ACHN (cell line): ENCODE measurements around the gene GNAL.
"Not testable (repeated sequence)": the region's sequence is repeated elsewhere in the genome, so short reads cannot be mapped to it uniquely, and the experiment has no call there.

ENCODE experiments used
- DNase-seq: peaks from one replicate; pipeline ENCODE4 v3.0.0-alpha.2; 2015
- in situ Hi-C: cut with HindIII; loops from 2 replicates; pipeline ENCODE4 v1.10.0; 2017; ENCODE audit warnings: low sequenced_read_pairs, low pct_ligation_motif_present, low pct_unique_long_range_greater_than_20kb

Gene GNAL

DNA sequence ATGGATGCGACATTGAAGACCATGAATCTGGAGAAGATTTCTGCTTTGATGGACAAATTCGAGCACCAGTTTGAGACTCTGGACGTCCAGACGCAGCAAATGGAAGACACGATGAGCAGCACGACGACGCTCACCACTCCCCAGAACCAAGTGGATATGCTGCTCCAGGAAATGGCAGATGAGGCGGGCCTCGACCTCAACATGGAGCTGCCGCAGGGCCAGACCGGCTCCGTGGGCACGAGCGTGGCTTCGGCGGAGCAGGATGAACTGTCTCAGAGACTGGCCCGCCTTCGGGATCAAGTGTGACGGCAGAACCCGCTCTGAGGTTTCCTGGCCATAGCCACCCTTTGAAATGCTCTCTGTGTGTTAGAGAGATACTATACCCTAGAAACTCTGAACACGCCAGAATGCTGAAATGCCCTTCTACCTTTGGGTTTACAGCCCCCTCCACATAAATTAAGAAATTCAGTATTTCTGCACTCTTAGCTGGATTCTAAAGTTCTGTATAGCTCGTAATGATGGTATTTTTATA is 162.8 kb downstream of the GNAL start:
- peak; percentile 43 for DNase-seq
- in situ Hi-C loops: no loop called here

DNA sequence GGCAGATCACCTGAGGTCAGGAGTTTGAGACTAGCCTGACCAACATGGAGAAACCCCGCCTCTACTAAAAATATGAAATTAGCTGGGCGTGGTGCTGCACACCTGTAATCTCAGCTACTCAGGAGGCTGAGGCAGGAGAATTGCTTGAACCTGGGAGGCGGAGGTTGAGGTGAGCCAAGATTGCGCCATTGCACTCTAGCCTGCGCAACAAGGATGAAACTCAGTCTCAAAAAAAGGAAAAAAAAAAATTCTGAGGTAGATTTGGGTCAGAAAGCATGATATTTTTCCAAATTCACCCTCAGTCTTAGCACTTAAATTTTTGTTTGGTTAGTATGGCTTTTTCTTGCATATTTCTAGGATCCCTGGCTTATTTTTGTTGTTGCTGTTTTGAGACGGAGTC is 165.5 kb downstream of the GNAL start:
- in situ Hi-C loops, DNase-seq: not testable (repeated sequence)

DNA sequence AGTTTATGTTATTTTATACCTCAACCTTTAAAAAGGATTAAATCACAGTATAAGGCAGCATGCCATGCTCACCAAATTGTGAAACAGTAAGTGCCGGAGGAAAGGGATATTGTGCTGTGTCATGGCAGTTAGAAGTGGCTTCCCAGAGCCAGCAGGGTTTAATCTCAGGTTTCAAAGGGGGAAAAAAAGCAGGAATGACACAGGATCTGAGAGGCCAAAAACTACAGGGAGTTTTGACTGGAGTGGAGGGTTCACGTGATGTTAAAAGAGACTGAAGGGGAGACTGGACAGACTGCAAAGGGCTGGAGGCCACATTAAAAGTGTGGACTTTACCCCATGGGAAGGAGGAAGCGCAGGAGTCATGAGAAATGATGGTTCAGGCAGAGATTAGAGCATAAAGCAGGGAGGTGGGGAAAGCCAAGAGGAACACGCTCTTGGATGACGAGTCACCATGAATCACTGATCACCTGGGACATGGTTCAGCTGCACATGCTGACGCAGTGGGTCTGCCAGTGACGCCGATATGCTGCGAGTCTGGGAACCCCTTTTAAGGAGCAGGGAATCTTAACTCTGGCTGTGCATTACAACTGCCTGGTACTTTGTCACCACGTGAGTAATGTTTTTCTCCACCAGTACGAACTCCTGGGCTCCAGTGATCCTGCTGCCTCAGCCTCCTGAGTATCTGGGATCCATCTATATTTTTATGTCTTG is 168.3 kb downstream of the GNAL start:
- peak; percentile 74 for DNase-seq
- in situ Hi-C loops: no loop called here

DNA sequence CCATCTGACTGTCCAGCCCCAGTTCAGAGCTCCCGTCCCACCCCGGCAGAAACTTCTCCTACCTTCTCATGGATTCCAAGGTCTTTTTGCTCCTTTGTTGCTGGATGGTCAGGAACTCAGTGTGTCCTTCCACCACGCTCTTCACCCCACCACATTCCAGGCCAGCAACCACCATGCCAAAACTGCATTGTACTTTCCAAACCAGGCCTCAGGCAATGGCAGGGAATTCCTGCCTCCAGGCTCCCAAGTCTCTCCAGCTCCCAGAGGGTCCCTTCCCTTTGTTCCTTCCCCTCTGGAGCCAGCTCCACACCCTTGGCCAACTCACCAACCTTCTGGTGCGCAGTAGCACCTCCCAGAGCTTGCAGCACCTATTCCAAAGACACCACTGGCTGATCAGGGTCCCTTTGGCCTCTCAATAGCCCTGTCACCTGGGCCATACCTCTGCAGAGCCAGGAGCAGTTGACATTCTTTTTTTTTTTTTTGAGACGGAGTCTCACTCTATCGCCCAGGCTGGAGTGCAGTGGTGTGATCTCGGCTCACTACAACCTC is 170.3 kb downstream of the GNAL start:
- no peak for DNase-seq
- in situ Hi-C loops: no loop called here

DNA sequence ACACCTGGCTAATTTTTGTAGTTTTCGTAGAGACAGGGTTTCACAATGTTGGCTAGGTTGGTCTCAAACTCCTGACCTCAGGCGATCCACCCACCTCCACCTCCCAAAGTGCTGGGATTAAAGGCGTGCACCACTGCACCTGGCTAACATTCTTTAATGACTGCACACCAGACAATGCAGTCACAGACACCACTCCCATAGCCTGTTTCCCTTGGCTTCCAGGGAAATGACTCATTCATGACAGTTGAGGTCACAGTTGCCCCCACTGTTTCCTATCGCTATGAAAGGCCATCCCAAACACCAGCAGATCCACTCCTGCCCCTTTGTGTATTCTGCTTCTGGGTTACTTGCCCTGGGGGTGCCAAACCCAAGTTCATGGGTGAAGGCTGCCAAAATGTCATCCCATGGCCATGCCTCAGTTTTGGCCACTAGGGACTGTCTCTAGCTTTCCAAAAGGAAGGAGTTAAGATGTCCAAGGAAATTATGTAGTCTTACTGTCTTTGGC is 170.9 kb downstream of the GNAL start:
- peak; percentile 55 for DNase-seq
- in situ Hi-C loops: no loop called here

DNA sequence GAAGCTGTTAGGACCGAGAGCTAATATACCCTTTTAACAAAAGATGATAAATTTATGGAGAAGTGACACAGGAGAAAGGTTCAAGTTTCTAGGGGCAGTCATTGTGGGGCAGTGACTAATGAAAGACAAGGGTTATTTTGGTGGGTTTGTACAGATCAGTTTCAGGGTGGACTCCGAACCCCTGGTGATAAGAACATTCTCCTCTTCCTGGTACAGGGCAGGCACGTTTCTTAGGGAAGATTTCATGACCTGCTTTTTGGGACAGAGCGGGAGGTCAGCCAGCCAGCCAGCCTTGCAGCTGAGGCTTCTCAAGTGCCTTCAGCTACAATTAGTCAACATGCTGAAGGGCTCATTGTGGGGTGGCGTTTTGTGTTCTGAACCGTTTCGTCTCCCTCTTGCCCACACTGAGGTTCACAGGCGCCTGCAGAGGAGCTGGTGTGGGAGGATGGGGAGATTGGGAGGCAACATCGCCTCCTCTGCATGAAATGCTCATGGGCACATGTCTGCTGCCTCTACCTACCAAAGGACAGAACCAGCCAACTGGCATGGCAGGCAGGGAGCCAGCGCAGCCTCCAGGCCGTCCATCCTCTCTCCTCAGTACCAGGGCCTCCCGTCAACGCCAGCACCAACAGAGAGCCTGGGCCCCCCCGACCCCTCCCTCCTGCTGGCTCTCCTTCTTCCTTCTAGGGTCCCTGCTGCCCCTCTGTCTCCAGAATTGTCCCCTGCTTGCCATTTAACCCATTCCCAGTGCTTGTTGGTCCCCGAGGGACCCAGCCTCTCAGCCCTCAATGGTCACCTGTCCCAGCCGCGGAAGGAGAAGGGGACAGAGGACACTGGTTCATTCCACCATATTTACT is 171.8 kb downstream of the GNAL start:
- DNase-seq: no peak
- in situ Hi-C loops: no loop called here

DNA sequence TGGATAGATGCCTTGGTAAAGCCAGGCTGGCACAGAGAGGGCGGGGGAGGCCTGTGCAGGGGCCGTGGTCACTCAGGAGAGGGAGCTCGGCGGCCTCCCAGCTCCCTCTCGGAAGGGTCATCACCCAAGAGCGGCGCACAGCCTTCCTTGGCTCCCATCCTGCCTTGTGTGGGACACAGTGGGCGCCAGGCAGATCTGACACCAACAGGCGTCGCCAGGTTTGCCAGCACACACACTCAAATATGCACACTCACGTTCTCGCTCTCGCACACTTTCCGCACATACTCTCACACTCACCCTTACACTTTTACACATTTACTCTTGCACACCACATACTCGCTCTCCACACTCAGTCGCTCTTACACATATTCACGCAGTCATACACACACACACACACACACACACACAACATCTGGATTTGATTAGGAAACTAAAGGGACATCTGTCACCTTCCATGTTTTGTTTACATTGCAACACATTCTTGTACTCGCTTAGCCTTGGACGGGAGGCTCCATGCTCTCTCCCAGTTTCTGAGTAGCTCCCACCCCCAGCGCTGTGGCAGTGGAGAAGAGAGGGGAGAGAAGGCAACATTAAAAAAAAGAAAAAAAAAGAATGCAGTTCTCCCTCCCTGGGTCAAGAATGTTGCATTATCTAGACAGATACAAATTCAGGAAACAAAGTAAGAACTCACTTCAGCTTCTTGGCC is 172.7 kb downstream of the GNAL start:
- in situ Hi-C loops: no loop called here
- DNase-seq: no peak

DNA sequence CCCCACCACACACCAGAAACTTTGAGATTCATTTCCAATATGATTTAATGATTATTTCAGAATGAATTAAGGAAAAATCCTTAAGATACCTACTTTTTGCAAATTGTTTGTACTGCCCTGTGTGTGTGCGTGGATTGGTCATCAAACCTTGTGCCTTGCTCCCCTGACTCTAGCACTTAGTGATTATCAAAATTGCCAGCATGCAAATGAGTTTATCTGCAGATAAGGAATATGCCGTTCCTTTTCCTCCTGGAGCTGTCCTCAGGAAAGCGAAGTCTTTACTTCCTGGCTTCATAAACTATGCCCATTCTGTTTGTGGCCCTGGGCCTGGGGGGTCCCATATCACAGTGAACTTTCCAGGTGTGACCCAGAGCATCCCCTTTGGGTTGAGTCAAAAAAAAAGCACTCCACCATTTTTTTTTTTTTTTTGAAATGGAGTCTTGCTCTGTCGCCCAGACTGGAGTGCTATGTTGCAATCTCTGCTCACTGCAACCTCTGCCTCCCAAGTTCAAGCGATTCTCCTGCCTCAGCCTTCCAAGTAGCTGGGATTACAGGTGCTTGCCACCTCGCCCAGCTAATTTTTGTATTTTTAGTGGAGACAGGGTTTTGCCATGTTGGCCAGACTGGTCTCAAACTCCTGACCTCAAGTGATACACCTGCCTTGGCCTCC is 173.5 kb downstream of the GNAL start:
- no peak for DNase-seq
- in situ Hi-C loops: no loop called here

DNA sequence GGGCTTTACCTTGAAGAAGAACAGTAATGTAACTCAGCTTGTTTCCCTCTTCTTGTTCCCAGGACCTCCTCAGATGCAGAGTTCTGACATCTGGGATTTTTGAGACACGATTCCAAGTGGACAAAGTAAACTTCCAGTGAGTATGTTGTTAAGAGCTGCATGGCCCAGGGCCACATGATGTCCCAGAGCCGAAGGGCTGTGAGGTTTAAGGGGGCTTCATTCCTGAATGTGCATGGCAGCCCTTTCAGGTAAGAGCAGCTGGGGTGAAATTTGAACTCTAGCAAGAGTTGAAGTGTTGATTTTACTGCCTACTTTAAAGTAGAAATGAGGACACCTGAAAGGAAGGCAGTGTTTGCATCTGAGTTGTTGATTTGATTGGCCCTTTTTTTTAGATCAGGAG is 175.4 kb downstream of the GNAL start:
- no peak for DNase-seq
- in situ Hi-C loops: no loop called here

DNA sequence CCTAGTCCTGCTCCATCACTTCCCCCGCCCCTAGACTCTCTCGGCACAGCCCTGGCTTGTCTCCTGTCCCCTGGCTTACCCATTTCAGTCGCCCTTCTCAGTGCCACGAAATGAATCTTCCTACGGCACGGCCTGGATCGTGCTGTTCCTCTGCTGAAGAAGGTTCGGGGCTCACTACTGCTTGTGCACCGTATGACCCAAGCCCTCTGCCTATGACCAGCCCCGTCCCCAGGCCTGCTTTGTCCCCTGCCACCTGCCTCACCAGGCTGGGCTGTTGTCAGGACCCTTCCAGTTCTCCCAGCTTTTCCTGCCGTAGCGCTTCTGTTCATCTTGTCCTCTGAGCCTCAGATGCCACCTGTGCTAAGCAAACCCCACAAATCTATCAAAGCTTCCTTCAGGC is 176.0 kb downstream of the GNAL start:
- DNase-seq: no peak
- in situ Hi-C loops: no loop called here

DNA sequence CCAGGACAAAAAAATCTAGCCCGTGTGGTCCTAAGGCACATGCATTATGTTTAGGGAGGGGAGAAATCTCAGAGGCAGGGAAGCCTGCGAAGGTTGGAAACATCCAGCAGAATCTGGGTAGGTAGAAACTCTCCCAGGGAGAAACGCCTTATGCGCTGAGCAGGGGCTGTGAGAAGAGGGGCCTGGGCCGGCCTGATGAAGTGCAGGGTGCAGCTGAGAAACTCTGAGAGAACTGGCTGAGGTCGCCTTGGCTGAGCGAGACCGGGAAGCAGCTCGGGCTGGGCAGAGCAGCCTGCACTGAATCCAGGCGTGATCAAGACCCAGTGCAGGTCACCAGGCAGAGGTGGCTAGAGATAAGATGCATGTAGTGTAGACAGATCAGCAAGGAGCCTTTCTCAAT is 177.3 kb downstream of the GNAL start:
- DNase-seq: no peak
- in situ Hi-C loops: no loop called here

DNA sequence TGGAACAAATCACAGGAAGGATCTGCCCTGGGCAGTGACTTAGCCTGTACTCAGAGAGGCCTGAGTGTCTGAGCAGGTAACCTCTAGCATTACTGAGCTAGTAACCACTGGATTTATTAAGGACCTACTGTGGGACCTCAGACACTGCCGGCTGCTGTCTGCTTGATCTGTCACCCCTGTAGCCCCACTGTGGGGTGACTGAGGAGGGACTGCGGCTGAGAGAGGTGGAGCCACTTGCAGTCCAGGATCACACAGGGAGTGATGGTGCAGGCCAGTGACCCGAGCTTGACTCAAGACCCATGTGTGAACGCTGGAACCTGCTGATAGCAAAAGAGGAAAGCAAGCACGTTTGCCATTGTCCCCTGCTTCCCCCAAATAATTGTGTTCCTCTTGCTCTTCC is 177.7 kb downstream of the GNAL start:
- in situ Hi-C loops: no loop called here
- no peak for DNase-seq

DNA sequence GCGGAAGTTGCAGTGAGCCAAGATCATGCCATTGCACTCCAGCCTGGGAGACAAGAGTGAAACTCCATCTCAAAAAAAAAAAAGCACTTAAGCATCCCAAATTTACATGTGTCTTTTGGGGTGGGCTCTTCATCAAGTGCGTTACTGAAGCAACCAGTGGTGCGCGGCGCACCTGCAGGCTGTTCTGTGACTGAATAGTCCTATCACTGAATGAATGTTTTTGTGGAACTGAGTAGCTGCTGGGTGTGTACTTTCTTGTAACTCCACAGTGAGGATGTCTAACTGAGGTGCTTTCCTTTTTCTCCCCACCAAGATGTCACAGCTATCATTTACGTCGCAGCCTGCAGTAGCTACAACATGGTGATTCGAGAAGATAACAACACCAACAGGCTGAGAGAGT is 179.2 kb downstream of the GNAL start:
- no peak for DNase-seq
- in situ Hi-C loops: no loop called here

DNA sequence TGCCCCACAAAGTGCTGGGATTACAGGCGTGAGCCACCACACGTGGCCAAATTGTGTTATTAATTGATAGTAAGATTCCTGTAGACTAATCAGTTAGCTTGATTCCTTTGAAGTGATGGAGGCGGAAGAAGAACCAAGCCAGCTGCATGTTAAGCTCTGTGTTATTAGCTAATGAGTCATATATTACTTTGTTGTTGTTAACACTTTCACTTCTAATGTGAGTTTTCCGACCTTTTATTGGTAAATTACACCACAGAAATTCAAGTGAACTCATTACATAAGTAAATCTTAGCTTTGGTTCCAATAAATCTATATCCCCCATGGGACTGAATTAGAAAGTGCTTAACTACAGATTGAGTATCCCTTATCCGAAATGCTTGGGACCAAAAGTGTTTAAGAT is 182.4 kb downstream of the GNAL start:
- DNase-seq: no peak
- in situ Hi-C loops: no loop called here

DNA sequence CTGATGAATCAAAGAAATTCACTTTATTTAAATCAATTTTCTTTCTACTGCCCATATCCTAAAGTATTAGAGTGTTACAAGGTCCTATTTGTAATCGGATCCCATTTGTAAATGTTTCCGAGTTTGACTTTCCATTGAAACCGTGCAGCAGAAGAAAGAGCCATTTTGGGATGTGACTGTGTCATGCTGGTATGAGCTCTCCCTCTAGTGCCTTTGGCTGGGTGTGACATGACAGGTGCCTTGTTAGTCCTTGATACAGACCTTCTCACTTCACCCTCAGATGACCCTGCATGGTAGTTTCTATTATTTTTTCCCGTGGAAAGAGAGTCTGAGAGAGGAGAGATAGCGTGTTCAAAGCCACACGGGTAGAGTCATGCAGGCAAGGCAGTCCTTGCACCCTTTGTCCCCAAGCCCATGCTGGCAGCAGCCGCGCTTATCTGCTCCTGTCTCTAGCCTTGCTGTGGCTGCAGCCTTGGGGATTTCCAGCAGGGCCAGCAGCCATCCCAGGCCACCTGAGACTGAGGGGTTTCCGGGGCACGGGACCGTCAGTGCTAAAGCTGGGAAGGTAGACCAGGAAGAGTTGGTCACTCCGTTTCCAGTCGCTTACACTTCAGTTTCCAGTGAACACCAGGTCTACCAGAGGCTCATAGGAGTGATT is 183.5 kb downstream of the GNAL start:
- in situ Hi-C loops: no loop called here
- DNase-seq: peak; percentile 22

DNA sequence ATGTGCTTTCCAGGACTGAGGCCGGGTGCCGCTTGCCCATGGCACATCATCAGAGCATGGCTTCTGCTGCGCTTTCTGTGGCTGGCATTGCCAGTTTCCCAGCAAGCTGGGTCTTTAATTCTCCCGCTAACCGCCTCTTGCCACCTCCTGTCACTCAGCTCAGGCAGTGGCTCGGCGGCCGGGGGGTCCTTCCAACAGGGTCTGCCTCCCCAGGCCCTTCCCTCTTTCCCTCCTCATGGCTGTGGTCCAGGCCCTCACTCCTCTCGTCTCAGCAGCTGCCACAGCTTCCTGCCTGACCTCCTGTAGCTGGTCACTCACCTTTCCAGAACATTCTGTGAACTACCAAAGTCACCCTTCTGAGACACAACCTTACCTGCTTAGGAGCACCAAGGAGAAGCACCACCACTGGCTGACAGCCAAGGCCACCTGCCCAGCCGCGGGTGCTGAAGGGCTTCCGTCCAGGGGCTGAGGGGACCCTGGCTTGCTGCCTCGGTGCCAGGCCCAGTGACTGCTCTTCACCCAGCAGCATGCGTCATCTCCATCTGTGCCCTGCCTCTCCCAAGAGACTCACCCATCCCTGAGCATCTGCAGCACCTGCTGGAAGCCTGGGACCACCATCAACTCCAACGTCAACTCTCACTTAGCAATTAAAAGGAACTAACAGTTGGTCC is 184.7 kb downstream of the GNAL start:
- in situ Hi-C loops: no loop called here
- no peak for DNase-seq

DNA sequence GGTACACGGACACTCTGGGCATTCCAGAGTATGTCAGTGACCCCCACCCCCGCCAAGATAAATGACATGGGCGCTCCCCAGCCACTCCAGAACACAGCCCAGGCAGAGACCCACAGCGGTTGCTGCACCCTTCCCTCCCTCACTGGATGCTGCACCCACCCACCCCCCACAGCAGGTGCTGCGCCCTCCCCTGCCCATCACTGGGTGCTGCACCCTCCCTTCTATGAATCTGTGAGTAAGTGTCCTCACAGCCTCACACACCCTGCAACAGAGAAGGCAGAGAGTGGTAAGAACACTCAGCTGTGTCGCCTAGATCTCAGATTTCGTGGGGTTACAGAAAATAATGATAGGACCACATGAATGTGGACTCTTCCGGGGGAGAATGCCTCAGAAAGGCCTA is 185.6 kb downstream of the GNAL start:
- in situ Hi-C loops: no loop called here
- no peak for DNase-seq
